NCI-H774 (cell line): Measurements from ENCODE around the gene COQ9.

Source experiments
- DNase-seq: peaks from one replicate; lab custom pipeline; 2025; lab: John Stamatoyannopoulos, UW

COQ9 gene

DNA sequence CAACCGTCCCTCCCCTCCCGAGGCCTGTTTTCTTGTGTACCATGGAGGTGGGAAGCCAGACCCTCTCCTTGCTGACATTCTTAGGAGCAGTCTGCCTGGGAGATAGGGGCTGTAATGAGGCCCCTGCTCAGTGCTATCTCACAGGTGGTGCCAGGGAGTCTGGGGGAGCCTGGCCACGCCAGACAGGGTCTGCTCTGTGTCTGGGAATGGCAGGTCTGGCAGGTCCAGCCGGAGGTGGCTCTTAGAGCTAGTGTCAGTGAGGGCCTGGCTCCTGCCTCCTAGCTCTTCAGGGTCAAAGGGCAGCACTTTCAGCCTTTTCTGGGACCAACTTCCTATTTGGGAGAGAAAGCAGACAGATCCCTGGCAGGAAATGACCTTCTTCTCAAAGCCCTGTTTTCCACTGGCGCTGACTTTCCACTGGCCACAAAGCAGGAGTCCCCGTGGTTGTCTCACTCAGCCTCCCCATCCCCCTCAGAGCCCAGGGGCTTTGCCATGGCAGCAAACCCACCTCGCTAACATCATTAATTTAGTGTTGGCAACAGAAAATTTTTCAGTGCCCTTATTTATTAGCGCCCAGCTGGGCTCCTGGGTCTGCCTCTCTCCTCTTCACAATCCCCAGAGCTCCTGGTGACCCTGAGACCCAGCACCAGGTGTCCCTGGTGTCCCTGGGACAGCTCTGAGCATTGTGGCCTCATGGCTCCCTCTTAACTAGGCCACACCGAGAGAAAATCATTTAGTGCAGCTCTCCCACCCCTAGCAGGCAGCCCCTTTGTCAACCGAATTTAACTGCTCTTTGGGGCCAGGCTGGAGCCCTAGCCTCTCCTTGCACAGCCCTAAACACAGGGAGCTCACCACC is 63.0 kb downstream of the COQ9 start:
- no peak for DNase-seq
